GM18907 (cell line): ENCODE data around the gene NVL.
A peak's percentile ranks its signal among the peaks of the same experiment; 100 is the strongest.
"Not testable (repeated sequence)": the region's sequence is repeated elsewhere in the genome, so short reads cannot be mapped to it uniquely, and the experiment has no call there.

Experiments used
- ATAC-seq: cut with Tn5 transposase; IDR thresholded peaks from one replicate; pipeline ENCODE4 v1.9.1; 2021; ENCODE audit warnings: mild to moderate bottlenecking, moderate library complexity; ENCODE audit not compliant: unreplicated experiment

Gene NVL

DNA sequence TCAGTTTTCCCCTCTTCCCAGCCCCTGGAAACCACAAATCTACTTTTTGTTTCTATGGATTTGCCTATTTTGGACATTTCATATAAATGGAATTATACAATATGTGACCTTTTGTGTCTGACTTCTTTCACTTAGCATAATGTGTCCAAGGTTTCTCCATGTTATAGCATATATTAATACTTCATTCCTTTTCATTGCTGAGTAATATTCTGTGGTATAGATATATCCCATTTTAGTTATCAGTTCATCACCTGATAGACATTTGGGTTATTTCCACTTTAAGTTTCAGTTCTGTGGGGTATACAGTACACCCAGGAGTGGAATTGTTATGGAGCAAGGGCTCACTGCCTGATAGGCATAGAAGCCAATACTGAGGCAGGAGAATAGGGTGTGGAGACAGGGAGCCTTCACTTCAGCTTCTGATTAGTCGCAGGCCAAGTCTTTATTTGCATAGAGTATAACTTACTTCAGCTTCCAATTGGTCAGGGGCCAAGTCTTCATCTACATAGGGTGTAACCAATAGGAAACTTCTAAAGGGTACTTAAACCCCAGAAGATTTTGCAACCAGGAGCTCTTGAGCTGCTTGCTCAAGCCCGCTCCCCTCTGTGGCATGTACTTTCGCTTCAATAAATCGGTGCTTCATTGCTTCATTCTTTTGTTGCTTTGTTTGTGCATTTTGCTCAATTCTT is 8.3 kb upstream of the NVL start:
- no peak for ATAC-seq

DNA sequence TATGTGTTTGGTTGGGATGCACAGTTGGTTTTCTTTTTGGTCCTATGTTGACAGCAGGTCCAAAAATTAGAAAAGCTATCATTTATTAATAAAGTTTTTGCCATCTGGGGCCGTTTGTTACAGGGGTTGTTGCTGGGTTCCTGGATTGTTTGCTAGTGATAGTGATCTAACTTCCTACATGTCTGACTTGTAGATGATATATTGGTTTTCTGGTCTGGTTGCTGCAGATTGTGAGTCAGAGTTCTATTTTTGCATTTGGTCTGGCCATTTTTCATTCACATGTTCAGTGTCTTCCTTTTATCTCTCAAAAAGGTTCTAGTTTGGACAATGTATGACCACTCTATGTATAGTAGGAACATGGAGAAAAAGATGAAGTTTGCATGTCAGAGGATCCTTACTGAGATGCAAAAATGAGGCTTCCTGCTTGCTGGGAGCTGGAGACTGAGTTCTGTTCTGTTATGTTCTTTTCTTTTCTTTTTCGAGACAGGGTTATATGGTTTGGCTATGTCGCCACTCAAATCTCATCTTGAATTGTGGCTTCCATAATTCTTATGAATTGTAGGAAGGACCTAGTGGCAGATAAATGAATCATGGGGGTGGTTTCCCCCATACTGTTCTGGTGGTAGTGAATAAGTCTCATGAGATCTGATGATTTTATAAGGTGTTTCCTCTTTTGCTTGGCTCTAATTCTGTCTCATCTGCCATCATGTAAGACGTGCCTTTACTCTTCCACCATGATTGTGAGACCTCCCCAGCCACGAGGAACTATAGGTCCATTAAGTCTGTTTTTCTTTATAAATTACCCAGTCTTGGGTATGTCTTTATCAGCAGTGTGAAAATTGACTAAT is 4.2 kb upstream of the NVL start:
- ATAC-seq: no peak

DNA sequence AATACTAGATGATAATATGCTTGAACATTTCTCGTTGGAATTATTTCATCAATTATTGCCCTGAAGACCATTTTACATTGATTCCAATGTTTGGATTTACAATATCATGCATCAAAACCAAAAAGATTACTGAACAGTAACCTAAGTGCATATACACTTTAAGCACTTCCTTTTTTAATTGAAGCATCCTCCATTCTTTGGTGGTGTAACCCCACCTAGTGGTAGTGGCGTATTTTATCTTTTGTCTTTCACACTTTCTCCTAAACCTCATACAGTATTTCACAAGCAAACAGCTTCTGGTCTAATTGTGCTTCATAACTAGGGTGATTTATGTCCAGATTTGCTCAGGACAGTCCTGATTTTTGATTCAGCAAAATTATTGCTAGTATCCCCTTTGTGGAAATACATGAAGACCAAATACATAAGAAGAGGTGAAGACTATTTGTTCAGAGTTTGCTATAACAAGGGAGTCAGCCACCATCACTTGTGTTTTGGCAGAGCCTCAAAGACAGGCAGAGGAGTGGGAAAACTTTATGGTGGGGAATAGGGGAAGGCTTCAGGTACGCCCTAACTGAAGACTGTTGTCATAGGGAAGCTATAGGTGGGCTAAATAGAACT is 3.4 kb upstream of the NVL start:
- ATAC-seq: peak; percentile 53

DNA sequence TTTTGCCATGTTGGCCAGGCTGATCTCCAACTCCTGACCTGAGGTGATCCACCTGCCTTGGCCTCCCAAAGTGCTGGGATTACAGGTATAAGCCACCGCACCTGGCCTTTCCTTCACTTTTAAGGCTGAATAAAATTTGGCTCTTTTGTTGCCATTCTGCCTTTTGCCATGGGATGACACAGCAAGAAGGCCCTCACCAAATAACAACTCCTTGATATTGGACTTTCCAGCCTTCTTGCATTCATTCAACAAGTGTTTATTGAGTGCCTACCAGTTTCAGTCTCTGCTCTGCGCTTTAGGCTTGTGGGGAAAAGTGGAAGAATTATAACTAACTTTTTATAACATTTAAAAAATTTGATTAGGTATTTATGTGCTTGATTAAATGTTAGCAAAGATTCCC is 1.9 kb upstream of the NVL start:
- ATAC-seq: no peak

DNA sequence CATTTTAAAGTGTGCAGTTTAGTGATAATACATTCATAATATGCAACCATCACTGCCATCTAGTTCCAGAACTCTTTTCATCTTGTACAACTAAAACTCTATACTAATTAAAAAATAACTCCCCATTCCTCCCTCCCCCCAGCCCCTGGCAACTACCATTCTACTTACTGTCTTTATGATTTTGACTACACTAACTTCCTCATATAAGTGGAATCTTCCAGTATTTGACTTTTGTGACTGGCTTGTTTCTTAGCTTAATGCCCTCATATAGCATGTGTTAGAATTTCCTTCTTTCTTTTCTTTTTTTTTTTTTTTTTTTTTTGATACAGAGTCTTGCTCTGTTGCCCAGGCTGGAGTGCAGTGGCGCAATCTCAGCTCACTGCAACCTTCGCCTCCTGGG is 1.4 kb upstream of the NVL start:
- ATAC-seq: no peak

DNA sequence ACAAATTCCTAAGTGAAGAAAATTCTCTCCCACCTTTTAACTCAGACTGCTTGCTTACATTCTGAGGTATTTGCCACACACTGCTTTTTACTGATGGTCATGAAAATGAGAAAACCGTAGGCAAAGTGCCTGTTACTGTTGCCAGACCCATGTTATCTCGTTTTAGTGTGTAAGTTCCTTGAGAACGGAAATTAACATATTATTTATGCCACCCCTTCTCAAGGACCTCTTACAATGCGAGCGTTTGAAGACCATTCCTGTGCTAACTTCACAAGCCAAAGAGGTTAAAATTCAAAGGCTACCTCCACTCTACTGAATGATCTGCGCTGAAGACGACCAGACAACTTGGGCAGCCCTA is 509 bp downstream of the NVL start:
- no peak for ATAC-seq

DNA sequence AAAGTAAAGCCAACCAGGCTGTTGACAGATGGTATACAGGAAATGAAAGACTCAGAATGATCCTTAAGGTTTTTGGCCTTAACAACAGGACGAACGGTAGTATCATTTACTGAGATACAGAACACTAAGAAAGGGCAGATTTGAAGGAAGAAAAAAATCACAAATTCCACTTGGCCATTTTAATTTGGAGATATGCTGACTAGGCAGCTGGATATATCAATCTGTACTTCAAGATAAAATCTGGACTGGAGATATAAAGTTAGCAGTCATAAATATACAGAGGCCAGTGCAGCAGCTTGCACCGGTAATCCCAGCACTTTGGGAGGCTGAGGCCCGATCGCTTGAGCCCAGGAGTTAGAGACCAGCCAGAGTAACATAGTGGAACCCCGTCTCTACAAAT is 1.3 kb downstream of the NVL start:
- no peak for ATAC-seq

DNA sequence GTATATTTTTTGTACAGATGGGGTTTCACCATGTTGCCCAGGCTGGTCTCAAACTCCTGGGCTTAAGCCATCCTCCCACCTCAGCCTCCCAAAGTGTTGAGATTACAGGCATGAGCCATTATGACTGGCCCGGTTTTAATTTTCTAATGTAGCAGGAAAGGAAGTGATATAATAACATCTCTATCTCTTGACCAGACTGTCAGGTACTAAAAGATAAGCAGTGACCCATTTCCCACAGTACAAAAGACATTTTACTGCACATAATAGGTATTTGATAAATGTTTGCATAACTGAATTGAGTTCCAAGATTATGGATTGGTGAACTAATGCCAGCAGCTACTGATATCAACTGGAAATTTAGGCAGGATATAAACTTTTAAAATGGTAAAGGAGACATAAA is 4.0 kb downstream of the NVL start:
- ATAC-seq: no peak

DNA sequence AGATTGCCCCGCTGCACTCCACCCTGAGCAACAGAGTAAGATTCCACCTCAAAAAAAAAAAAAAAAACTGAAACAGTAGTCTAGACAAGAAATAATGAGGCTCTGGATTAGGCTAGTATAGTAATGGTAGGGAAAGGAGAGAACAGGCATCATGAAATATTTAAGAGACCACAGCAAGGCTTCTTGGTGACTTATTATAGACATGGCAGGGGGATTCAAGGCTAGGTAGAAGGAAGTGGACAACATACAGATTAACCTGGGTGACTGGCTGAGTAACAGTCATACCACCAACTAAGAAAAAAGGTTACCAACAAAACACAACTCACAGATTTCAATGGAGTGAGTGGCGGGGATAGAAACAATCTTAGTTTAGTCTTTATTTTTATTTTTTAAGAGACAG is 8.3 kb downstream of the NVL start:
- no peak for ATAC-seq

DNA sequence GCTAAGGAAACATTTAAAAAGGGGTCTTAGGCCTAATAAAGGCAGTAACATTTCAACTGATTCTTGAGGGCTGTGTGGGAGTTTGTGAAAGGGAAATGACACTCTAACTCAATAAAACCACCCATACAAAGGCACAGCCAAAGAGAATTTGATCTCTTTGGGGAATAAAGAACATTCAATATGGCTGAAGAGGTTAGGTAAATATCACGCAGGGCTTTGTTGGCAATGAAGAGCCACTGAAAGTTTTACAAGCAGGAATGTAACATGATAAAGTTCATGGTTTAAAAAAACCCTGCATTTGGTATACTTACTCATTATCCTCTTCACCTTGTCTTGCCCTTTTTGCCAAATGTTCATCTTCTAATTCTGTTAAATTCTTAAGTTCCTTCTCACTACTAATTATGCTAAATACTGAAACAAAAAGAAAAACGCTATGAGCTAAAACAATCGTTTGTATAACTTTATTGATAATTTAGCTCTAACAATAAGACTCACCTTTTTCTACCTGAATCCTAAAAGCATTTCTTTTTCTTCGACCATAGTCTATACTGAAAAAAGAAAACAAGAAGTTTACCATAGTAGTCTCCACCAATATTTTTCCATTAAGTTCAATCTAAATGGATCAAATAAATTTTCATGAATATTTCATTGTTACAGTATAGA is 12.5 kb downstream of the NVL start:
- no peak for ATAC-seq

DNA sequence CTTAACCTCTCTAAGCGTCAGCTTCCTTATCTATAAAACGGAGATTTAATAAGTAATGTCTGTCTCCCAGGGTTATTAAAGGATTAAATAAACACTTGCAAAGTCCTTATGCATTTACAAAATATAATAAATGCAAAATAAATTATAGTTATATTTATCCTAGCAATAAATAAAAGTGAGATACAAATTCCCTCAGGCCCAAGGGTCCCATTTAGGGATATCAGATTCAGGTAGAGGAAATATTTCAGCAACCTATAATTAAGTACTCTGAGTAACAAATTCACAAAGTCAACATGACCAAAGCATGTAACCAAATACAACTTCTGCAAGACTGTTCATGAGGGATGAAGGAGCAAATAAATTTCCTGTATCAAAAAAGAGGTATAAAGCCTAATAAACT is 17.9 kb downstream of the NVL start:
- ATAC-seq: no peak

DNA sequence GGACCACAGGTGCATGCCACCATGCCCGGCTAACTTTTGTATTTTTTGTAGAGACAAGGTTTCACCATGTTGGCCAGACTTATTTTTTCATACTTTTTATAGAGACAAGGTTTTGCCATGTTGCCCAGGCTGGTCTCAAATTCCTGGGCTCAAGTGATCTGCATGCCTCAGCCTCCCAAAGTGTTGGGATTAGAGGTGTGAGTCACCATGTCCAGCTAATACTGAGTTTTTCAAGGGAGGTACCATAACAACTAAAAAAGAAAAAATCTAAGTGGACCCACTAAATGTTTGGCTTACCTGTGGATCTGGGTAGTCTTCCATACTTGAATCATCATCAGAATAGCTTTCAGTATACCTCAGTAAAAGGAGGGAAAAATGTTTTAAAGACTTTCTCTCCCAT is 18.5 kb downstream of the NVL start:
- ATAC-seq: not testable (repeated sequence)

DNA sequence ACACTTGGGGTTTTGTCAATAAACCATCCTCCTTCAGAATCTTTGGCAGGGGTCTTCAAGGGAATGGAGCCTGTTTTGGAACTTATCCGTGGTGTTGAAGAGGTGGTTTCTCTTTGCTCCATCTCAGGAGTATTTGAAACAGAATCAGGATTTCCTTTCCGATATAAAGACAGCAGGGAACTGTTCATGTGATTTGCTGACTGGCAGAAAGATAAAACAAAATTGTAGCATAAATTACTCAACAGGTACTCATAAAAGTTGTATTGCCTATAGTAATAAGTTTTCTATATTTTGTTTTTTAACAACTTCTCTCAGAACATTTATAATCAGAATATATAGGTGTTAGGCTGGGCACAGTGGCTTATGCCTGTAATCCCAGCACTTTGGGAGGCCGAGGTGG is 21.9 kb downstream of the NVL start:
- ATAC-seq: no peak

DNA sequence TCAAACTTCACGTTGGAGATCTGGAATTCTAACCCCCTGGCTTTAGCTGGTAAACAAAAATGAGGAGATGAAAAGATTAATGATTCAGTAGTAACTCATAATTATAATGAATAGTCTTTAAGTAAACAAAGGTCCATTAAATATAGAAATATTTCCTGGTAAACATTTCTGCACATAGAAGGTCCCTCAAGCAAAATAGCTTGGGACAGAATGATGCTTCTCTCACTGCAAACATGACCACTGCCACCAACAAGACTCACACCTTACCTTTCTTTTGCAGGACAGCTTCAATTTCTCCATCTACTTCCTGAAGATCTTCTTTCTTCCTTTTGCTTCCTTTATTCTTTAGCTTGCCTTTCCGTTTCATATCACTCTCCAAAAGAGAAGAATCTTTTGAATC is 25.2 kb downstream of the NVL start:
- no peak for ATAC-seq

DNA sequence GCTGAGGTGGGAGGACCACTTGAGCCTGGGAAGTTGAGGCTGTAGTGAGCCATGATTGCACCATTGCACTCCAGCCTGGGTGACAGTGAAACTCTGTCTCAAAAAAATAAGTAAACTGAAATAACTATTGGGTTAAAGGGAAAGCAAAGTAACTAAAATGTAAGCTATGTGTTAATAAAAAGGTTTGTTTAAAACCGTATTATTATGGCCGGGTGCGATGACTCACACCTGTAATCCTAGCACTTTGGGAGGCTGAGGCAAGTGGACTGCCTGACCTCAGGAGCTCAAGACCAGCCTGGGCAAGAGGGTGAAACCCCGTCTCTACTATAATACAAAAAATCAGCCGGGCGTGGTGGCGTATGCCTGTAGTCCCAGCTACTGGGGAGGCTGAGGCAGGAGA is 27.0 kb downstream of the NVL start:
- ATAC-seq: no peak

DNA sequence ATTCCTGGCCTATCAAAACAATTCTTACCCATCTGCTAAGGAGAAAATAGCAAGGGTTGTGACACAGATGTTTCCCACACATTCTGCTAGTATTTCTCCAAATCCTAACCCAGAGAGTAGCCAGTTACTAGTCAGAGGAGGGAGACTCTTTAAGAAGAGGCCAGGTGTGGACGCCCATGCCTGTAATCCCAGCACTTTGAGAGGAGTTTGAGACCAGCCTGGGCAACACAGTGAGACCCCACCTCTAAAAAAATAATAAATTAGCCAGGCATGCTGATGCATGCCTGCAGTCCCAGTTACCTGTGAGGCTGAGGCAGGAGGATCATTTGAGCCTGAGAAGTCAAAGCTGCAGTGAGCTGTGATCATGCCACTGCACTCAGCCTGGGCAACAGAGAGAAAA is 28.6 kb downstream of the NVL start:
- no peak for ATAC-seq

DNA sequence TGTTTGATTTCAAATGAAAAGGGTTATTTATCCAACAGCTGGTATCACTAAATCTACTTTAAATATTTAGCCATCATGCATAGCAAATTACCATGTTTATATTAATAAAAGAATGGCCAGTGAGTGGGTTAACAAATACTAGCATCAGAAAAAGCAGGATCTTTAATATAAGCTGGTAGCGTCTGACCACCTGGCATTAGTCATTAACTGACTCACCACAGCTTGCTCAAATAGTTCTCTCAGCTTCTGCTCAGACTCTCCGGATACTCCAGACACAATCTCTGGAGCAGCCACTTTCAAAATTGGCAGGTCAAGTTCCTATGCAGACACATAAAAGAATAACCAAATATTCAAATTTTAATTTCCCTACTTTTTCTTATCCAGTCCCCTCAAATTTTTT is 29.6 kb downstream of the NVL start:
- no peak for ATAC-seq

DNA sequence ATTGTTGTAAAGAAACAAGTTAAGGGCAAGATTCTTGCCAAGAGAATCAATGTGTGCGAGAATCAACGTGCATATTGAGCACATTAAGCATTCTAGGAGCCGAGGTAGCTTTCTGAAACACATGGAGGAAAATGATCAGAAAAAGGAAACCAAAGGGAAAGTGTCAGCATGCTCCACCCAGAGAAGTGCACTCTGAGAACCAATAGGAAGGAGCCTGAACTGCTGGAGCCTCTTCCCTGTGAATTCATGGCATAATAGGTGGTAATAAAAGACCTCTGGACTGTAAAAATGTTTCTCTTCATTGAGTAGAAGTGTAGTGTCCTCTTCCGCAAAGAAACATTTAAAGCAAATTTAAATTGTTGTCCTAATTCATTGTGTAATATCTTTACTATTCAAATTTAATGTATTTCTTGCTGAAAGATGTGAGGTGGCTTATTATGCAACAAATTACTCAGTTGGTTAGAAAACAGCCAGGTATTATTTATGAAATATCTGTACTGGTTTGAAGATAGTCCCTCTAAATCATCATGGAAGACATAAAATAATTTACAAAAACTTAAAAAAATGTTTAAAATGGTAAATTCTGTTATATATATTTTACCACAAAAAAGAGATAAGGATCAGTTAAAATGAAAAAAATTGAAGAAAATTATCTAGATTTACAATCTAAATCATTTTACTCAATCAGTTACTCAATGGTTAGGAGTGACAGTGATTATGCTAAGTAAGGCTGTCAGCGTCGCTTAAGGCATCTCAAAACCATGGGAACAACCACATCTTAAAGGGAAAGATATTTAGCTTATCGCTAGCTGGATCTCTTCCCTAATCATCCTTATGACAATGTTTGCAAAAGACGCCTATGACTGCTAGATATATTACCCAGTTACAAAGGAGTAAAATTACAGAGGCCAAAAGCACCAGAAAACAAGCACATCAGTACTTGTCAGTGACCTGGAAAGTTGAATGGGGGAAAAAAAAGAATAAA is 31.3 kb downstream of the NVL start:
- no peak for ATAC-seq

DNA sequence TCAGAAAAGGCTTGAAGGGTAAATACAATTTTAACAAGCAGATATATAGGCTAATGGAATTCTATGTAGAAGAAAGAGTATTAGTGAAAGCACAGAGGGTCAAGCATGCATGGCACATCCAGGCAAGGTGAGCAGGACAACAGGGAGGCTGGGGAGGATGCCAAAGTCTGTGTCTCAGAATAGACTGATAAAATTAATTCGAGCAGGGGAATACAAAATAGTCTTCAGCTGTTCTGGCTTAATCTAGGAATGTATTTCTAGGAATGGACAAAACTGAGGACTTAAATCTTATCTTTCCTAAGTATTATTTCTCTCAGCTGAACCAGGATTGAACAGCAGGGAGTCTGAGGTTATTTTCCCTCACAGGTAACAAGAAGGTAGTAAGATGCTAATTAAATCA is 35.2 kb downstream of the NVL start:
- no peak for ATAC-seq

DNA sequence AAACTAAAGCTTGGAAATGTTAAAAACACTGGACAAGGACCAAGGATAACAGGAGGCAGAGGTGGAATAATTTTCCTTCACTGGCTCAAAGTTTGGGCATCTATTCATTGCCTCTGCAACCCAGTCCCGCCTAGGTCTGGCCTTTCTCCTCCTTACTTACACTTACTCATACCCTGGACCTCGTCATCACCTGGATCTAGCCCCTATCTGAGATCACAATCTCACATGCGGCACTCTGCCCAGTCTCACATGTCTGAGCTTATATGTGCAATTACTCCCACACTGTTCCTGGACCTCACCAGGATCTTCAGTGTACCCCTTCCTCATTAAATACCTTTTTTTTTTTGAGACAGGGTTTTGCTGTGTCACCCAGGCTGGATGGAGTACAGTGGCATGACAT is 37.6 kb downstream of the NVL start:
- ATAC-seq: no peak

DNA sequence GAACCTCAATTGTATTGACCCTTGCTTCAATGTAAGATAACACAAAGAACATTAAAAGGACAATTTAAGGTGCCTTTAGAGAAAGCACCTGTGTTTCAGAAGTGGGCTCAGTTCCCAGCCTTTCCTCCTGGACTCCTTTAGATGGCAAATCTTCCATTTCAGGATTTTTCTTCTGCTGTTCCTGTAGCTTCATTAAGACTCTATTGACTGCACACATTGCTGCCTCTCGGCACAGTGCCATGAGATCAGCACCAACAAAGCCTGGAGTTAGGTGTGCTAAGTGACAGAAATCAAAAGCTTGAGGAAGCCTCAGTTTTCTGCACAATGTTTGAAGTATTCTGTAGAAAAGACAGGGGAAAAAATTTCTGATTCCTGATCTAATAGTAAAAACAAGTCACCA is 40.6 kb downstream of the NVL start:
- ATAC-seq: no peak
